Panc1 (cell line): Measurements from ENCODE around the gene CCNL2. TPM values are rescaled to one million over a fixed set of nuclear protein-coding genes. Genes with fewer than 3 reads are reported as not detected.

Source experiments
- ATAC-seq: fragments of 200-7000 bp; cut with Tn5 transposase; 2 replicates; pipeline ENCODE4 v1.9.1; 2020; ENCODE audit warnings: mild to moderate bottlenecking, moderate library complexity
- BruUV-seq: library from RNA; stranded (reverse); fragments of 400-500 nt; replicated peaks from 2 replicates; lab custom pipeline; 2021; lab: Mats Ljungman, UMichigan
- CTCF ChIA-PET: fragments of 300-600 bp; sonication (Branson Sonifier 250); formaldehyde crosslinking; loops from one replicate; lab custom pipeline; 2022; ENCODE audit warnings: antibody characterized with exemption; lab: Charles Lee
- POLR2A ChIA-PET: fragments of 300-600 bp; sonication (Branson Sonifier 250); formaldehyde crosslinking; loops from one replicate; lab custom pipeline; 2022; ENCODE audit warnings: antibody characterized with exemption; lab: Charles Lee
- DNase-seq: peaks from one replicate; pipeline ENCODE4 v3.0.0-alpha.2; 2010; ENCODE audit warnings: low read depth, low spot score
- H3K27ac ChIP-seq: 2 replicates; pipeline ENCODE4 v1.5.1; 2011; ENCODE audit warnings: mild to moderate bottlenecking, low read length, inconsistent platforms
- H3K27me3 ChIP-seq: fragments of 200-500 bp; sonication (Bioruptor generic); 2 replicates; pipeline ENCODE4 v1.6.0; 2014; ENCODE audit warnings: low read length, inconsistent platforms; ENCODE audit not compliant: control insufficient read depth, insufficient read depth
- H3K36me3 ChIP-seq: fragments of 200-500 bp; sonication (Bioruptor generic); 2 replicates; pipeline ENCODE4 v1.5.1; 2014; ENCODE audit warnings: inconsistent platforms, mild to moderate bottlenecking, low read length, moderate library complexity; ENCODE audit not compliant: control insufficient read depth, insufficient read depth
- H3K4me1 ChIP-seq: 2 replicates; pipeline ENCODE4 v1.5.1; 2011; ENCODE audit warnings: inconsistent platforms, mild to moderate bottlenecking, low read length, moderate library complexity; ENCODE audit not compliant: control insufficient read depth, insufficient read depth
- H3K4me3 ChIP-seq, 2 experiments: 2 replicates each; pipeline ENCODE4 v1.5.1; 2011 to 2012; ENCODE audit warnings: low read depth in 2 of 2, low read length in 2 of 2, mild to moderate bottlenecking in 2 of 2, inconsistent platforms in 1 of 2, moderate library complexity in 1 of 2
- H3K9me3 ChIP-seq: fragments of 200-500 bp; sonication (Bioruptor generic); 2 replicates; pipeline ENCODE4 v1.5.1; 2014; ENCODE audit warnings: low read depth, mild to moderate bottlenecking, inconsistent platforms, low read length, moderate library complexity; ENCODE audit not compliant: control insufficient read depth, insufficient read depth
- POLR2AphosphoS5 ChIP-seq: IDR thresholded peaks from 2 replicates; pipeline ENCODE4 v1.6.1; 2012; ENCODE audit warnings: mild to moderate bottlenecking, low read depth, low read length, moderate library complexity
- SIN3A ChIP-seq: IDR thresholded peaks from 2 replicates; pipeline ENCODE4 v1.6.1; 2012; ENCODE audit warnings: low read depth, mild to moderate bottlenecking, low read length, moderate library complexity, borderline replicate concordance; ENCODE audit not compliant: insufficient read depth
- TCF7L2 ChIP-seq: IDR thresholded peaks from 2 replicates; pipeline ENCODE4 v1.6.1; 2011; ENCODE audit warnings: mild to moderate bottlenecking, low read depth, low read length, inconsistent platforms
- in situ Hi-C: cut with HindIII; loops from 2 replicates; pipeline ENCODE4 v1.10.0; 2016; ENCODE audit warnings: low sequenced_read_pairs, low pct_unique_long_range_greater_than_20kb
- intact Hi-C: fragments of 100-400 bp; cut with micrococcal nuclease; formaldehyde crosslinking; loops from one replicate; pipeline ENCODE4 v1.10.0; 2022; ENCODE audit not compliant: unreplicated experiment
- total RNA-seq: library from RNA; stranded (reverse); gene quantifications from one replicate; pipeline ENCODE4 v1.2.1, GENCODE V29; 2021; ENCODE audit not compliant: unreplicated experiment
- TF ChIP-seq, protein P1 (sequence below), 2 experiments: IDR thresholded peaks; 2 replicates each; pipeline ENCODE4 v1.6.1; 2011 to 2012; ENCODE audit warnings: low read depth in 2 of 2, control low read depth in 1 of 2, low read length in 1 of 2, mild to moderate bottlenecking in 1 of 2, moderate library complexity in 1 of 2; ENCODE audit not compliant: insufficient read depth in 1 of 2
- TF ChIP-seq, protein P2 (sequence below): fragments of 450-650 bp; IDR thresholded peaks from 2 replicates; pipeline ENCODE4 v1.5.1; 2017; ENCODE audit warnings: mild to moderate bottlenecking

Gene CCNL2
- total RNA-seq, 1 experiment from 2014 or later, result 297 TPM

DNA sequence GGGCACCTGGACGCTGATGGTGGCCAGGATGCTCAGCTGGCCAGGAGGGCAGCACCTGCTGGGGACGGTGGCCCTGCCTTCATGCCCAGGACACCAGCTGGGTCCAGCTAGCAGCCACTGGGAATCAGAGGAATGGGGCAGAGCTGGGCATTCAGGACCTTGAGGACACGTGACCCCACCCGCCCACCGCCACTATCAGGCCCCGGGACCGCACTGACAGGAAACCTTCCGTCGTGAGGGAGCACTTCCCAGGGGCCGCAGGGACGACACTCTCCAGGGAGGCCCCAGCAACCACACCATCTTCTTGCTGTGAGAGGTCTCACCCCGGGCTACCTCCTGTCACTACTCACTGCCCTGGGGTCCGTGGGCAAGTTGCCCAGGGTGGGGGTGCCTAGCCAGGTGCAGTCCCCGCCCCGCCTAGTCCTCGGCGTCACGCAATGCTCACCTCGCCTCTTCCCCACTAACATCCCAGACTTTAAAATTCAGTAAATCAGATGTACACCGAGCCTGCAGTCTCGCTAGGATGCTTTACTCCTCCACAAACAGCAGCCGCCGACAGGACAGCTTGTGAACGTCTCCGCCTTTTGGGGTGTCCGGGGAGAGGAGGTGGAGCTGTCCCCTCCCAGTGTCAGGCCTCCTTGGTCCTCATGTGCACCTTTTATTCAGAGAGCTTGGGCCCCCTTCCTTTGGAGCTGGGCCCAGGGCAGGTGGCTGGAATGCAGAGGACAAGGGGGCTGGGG lies 41.3 kb upstream of the CCNL2 start:
- Histone ChIP-seq H3K9me3 (no peaks in the 10 kb centered on the region), H3K4me1 (peaks cover 39% of the 10 kb centered on the region), H3K27ac (peak overlapping the region; percentile 74), H3K4me3 (no peak overlapping the region), H3K27me3 (no peaks in the 10 kb centered on the region), H3K36me3 (peaks cover 2% of the 10 kb centered on the region; the same call in 1 of the 2 replicates)
- BruUV-seq, result TSS peak; percentile 88
- no peak for DNase-seq
- TF ChIP-seq, protein P1, sequence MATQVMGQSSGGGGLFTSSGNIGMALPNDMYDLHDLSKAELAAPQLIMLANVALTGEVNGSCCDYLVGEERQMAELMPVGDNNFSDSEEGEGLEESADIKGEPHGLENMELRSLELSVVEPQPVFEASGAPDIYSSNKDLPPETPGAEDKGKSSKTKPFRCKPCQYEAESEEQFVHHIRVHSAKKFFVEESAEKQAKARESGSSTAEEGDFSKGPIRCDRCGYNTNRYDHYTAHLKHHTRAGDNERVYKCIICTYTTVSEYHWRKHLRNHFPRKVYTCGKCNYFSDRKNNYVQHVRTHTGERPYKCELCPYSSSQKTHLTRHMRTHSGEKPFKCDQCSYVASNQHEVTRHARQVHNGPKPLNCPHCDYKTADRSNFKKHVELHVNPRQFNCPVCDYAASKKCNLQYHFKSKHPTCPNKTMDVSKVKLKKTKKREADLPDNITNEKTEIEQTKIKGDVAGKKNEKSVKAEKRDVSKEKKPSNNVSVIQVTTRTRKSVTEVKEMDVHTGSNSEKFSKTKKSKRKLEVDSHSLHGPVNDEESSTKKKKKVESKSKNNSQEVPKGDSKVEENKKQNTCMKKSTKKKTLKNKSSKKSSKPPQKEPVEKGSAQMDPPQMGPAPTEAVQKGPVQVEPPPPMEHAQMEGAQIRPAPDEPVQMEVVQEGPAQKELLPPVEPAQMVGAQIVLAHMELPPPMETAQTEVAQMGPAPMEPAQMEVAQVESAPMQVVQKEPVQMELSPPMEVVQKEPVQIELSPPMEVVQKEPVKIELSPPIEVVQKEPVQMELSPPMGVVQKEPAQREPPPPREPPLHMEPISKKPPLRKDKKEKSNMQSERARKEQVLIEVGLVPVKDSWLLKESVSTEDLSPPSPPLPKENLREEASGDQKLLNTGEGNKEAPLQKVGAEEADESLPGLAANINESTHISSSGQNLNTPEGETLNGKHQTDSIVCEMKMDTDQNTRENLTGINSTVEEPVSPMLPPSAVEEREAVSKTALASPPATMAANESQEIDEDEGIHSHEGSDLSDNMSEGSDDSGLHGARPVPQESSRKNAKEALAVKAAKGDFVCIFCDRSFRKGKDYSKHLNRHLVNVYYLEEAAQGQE (IDR thresholded peaks at IDR 0.05; ENCODE audit: insufficient read depth in 1 of 2, low read depth in 2 of 2, low read length in 1 of 2), result no peak
- ATAC-seq, result peak; percentile 3
- ChIA-PET CTCF (interaction anchor here (0.5 to 1.7 kb wide), 5 partner anchors 8 to 38 kb away, joined by 3 to 6 read pairs (median 4); no protein-coding TSS in a partner anchor), POLR2A (interaction anchor here (1.6 kb wide), 1 partner anchor 9 kb away, joined by 4 read pairs; no protein-coding TSS in a partner anchor)
- in situ Hi-C loops (no loop called here), intact Hi-C loops (no loop called here)

DNA sequence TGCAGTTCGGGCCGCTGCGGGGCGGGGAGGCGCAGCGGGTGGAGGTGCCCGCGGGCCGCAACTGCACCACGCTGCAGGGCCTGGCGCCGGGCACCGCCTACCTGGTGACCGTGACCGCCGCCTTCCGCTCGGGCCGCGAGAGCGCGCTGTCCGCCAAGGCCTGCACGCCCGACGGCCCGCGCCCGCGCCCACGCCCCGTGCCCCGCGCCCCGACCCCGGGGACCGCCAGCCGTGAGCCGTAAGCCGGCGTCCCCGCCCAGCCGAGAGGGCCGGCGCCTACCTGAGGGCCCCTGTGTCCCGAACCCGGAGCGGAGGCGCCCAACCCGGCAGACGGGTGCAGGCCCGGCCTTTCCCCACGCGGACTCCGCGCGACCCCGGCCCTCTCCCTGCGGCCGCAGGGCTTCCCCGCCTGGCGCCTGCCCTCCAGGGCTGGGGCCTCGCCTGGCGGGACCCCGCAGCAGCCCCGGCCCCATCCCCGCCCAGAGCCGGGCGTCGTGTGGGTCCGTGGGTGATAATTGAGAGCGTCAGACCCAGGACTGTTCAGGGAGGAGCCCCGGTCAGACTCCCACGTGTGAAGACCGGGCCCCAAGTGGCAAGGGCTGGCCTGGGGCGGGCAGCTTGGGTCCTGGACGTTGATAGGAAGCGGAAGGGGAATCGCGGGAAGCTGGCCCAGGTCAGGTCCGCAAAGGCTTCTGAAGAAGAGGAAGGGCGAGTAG lies 40.6 kb upstream of the CCNL2 start:
- TF ChIP-seq, protein P1 (IDR thresholded peaks at IDR 0.05; ENCODE audit: insufficient read depth in 1 of 2, low read depth in 2 of 2, low read length in 1 of 2), result no peak
- TF ChIP-seq TCF7L2 (no peak), POLR2AphosphoS5 (no peak), SIN3A (no peak)
- TF ChIP-seq, protein P2, sequence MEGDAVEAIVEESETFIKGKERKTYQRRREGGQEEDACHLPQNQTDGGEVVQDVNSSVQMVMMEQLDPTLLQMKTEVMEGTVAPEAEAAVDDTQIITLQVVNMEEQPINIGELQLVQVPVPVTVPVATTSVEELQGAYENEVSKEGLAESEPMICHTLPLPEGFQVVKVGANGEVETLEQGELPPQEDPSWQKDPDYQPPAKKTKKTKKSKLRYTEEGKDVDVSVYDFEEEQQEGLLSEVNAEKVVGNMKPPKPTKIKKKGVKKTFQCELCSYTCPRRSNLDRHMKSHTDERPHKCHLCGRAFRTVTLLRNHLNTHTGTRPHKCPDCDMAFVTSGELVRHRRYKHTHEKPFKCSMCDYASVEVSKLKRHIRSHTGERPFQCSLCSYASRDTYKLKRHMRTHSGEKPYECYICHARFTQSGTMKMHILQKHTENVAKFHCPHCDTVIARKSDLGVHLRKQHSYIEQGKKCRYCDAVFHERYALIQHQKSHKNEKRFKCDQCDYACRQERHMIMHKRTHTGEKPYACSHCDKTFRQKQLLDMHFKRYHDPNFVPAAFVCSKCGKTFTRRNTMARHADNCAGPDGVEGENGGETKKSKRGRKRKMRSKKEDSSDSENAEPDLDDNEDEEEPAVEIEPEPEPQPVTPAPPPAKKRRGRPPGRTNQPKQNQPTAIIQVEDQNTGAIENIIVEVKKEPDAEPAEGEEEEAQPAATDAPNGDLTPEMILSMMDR, result no peak
- Histone ChIP-seq H3K9me3 (no peaks in the 10 kb centered on the region), H3K4me3 (no peak overlapping the region), H3K4me1 (peaks cover 44% of the 10 kb centered on the region), H3K27ac (peak overlapping the region; percentile 74), H3K27me3 (no peaks in the 10 kb centered on the region), H3K36me3 (peaks cover 2% of the 10 kb centered on the region; the same call in 1 of the 2 replicates)
- DNase-seq (no peak), ATAC-seq (no peak)
- POLR2A ChIA-PET, result interaction anchor here (1.1 kb wide), 1 partner anchor 9 kb away, joined by 3 read pairs; no protein-coding TSS in a partner anchor
- in situ Hi-C loops (no loop called here), intact Hi-C loops (loop anchor here (5.0 kb wide), 1 partner anchor 37 kb away; no protein-coding TSS in a partner anchor)
- CTCF ChIA-PET, result interaction anchor here (1.0 kb wide), 1 partner anchor 8 kb away, joined by 4 read pairs; no protein-coding TSS in a partner anchor
- no TSS peak for BruUV-seq
